Lung (tissue), 12 donors: ENCODE data around the gene TTC39B. TPM values are rescaled to one million over a fixed set of nuclear protein-coding genes. Genes with fewer than 3 reads are reported as not detected.

Experiments used
- ATAC-seq: fragments of 200-7000 bp; cut with Tn5 transposase; one replicate; pipeline ENCODE4 v1.9.1; 2020; ENCODE audit warnings: moderate number of reproducible peaks; ENCODE audit not compliant: insufficient read depth, low FRiP score
- DNase-seq, 3 donors: peaks; one replicate each; pipeline ENCODE4 v3.0.0-alpha.2; 2013 to 2017
- H3K27ac ChIP-seq, 2 donors: one replicate each; pipeline ENCODE4 v1.5.1; 2013; ENCODE audit warnings: mild to moderate bottlenecking in 2 of 2, moderate library complexity in 2 of 2, control low read depth in 1 of 2, inconsistent platforms in 1 of 2, low read depth in 1 of 2, low read length in 1 of 2
- H3K27me3 ChIP-seq, 3 donors: one replicate each; pipeline ENCODE4 v1.5.1; 2013; ENCODE audit warnings: low read length in 2 of 3; ENCODE audit not compliant: control insufficient read depth in 3 of 3, insufficient read depth in 3 of 3
- H3K36me3 ChIP-seq, 4 donors: one replicate each; pipeline ENCODE4 v1.5.1; 2013; ENCODE audit warnings: low read length in 4 of 4, mild to moderate bottlenecking in 1 of 4, moderate library complexity in 1 of 4; ENCODE audit not compliant: control insufficient read depth in 4 of 4, insufficient read depth in 4 of 4
- H3K4me1 ChIP-seq, 5 donors: one replicate each; pipeline ENCODE4 v1.5.1; 2013; ENCODE audit warnings: low read length in 5 of 5, mild to moderate bottlenecking in 2 of 5, moderate library complexity in 1 of 5; ENCODE audit not compliant: control insufficient read depth in 5 of 5, insufficient read depth in 5 of 5
- H3K4me3 ChIP-seq: one replicate; pipeline ENCODE4 v1.5.1; 2013; ENCODE audit warnings: mild to moderate bottlenecking, control low read depth, moderate library complexity
- H3K9ac ChIP-seq, 2 donors: one replicate each; pipeline ENCODE4 v1.5.1; 2013; ENCODE audit warnings: low read length in 2 of 2, control low read depth in 1 of 2; ENCODE audit not compliant: insufficient read depth in 1 of 2
- H3K9me3 ChIP-seq, 4 donors: one replicate each; pipeline ENCODE4 v1.5.1; 2013; ENCODE audit warnings: low read length in 3 of 4, mild to moderate bottlenecking in 1 of 4, moderate library complexity in 1 of 4; ENCODE audit not compliant: control insufficient read depth in 4 of 4, insufficient read depth in 3 of 4
- whole genome bisulfite sequencing, 2 donors: extraction: QIAGEN DNeasy Blood & Tissue Kit; methylation state at CpG; one replicate each; pipeline ENCODE4 v1.1.7; 2013; 5-methylcytosine and 5-hydroxymethylcytosine counted together
- polyA plus RNA-seq, 2 donors: library from polyadenylated mRNA; stranded (reverse); fragments of 200-250 nt; gene quantifications; one replicate each; pipeline ENCODE4 v1.2.1, GENCODE V29; 2013
- total RNA-seq, 2 donors: library from RNA; depleted of rRNA in 1 of 2; stranded (reverse); fragments of >200 nt in 1 of 2; gene quantifications; one replicate each; pipeline ENCODE4 v1.2.1, GENCODE V29; 2014 to 2021
- TF ChIP-seq, protein P1 (sequence below): IDR thresholded peaks from 2 replicates; pipeline ENCODE4 v1.5.1; 2012; ENCODE audit warnings: mild to moderate bottlenecking; ENCODE audit errors: control extremely low read depth, extremely low read depth
- donor health status: control.
- donor health status: control.
- donor health status: Bipolar disorder and iron deficiency.
- donor health status: healthy.
- donor health status: DM: yes; HTN: yes; CAD: no.

The TTC39B gene
- total and polyA plus RNA-seq, 4 donors, result 4.2 to 30.0 (median 19.2) TPM

DNA sequence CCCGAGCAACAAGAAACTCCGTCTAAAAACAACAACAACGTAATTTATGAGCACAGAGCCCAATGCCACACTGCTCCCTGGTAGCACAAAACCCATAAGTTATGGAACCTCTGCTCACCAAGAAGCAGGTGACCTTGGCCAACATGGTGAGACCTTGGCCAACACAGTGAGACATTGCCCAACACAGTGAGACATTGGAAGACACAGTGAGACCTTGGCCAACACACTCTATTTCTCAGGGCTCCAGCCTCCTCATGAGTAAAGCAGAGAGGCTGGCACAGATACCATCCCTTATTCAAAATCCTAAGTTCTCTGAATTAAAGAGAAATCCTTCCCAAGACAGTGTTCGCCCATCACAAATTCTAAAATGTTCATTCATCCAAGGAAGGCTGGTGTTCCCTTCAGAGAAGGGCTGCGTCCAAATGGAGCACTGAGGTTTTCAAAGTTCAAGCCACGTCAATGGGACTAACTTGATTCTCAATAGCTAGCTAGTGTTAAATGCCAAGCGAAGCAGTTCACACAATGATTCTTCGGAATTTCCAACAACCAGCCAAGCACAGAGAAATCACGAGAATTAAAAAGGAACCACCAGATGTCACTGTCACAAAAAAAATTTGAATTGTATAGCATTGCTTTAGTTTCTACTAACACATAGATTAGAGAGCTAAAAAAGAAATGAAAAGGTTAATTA lies 29.5 kb downstream of the TTC39B start:
- Histone ChIP-seq H3K4me3 (no peak overlapping the region), H3K27ac (no peak overlapping the region), H3K4me1 (peaks cover 0 to 11% (median 0%) of the 10 kb centered on the region in 5 donors), H3K27me3 (no peaks in the 10 kb centered on the region), H3K9me3 (peaks cover 0 to 1% (median 0%) of the 10 kb centered on the region in 4 donors), H3K9ac (no peak overlapping the region), H3K36me3 (no peaks in the 10 kb centered on the region)
- TF ChIP-seq, protein P1, sequence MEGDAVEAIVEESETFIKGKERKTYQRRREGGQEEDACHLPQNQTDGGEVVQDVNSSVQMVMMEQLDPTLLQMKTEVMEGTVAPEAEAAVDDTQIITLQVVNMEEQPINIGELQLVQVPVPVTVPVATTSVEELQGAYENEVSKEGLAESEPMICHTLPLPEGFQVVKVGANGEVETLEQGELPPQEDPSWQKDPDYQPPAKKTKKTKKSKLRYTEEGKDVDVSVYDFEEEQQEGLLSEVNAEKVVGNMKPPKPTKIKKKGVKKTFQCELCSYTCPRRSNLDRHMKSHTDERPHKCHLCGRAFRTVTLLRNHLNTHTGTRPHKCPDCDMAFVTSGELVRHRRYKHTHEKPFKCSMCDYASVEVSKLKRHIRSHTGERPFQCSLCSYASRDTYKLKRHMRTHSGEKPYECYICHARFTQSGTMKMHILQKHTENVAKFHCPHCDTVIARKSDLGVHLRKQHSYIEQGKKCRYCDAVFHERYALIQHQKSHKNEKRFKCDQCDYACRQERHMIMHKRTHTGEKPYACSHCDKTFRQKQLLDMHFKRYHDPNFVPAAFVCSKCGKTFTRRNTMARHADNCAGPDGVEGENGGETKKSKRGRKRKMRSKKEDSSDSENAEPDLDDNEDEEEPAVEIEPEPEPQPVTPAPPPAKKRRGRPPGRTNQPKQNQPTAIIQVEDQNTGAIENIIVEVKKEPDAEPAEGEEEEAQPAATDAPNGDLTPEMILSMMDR, result peak; percentile 12
- DNase-seq (peak in 2 of 3 donors; percentile 76), ATAC-seq (no peak)
- 71 to 77% methylated on average over 9 of the region's 9 CpGs for WGBS, 2 donors

DNA sequence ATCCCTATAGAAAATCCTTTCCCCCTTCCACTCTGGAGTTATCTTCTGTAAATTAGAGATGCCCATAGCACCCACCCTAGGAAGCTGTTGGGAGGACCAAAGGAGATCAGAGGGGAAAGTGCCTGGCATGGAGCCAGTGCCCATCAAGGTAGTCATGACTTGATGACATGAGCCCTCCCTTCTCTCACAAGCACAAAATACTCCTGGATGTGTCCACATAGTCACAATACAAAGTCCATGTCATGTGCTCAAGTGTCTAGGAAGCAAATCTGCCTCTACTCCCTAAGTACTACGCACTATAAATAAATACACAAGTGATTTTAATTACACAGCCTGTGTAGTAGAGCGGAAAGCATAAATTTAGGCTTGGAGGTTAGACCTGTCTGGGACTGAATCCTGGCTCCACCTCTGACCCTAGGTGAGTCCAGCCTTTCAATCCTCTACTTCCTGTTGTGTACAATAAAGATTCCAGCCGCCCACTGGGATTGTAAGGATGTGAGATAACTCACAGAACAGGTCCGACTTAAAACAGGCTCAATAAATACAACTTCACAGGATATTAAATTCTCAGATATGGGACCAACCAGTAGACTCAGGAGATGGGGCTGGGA lies 30.6 kb downstream of the TTC39B start:
- Histone ChIP-seq H3K27me3 (no peaks in the 10 kb centered on the region), H3K27ac (no peak overlapping the region), H3K9me3 (peaks cover 0 to 1% (median 0%) of the 10 kb centered on the region in 4 donors), H3K4me1 (peaks cover 0 to 11% (median 0%) of the 10 kb centered on the region in 5 donors), H3K4me3 (no peak overlapping the region), H3K36me3 (no peaks in the 10 kb centered on the region), H3K9ac (no peak overlapping the region)
- no peak for DNase-seq
- no peak for ATAC-seq
- WGBS, 2 donors, result 86 to 89% methylated on average over 4 of the region's 4 CpGs
- TF ChIP-seq, protein P1, result no peak

DNA sequence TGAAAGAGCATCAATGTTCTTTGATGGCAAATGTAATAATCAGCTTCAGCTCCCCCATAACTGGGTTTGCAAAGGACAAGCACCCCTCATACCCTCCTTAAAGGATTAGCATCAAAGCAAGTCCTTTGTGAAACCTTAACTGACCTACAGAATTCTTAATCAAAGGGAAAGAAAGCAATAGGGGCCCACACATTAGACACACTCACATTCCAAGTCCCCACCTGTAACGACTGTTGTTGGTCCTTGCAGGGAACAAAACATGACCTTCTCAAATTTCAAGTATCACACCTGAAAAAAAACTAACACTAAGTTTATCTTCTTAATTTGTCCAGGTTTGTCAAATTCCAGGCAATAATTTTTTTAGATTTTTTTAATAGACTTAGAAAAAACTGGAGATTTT lies 32.6 kb downstream of the TTC39B start:
- TF ChIP-seq, protein P1, result no peak
- ATAC-seq, result no peak
- H3K4me1 ChIP-seq, result peaks cover 0 to 9% (median 0%) of the 10 kb centered on the region in 5 donors
- no peaks in the 10 kb centered on the region for H3K27me3 ChIP-seq
- H3K9ac ChIP-seq, result no peak overlapping the region
- 79 to 83% methylated on average over 1 of the region's 1 CpG for WGBS, 2 donors
- H3K9me3 ChIP-seq, result peaks cover 0 to 1% (median 0%) of the 10 kb centered on the region in 4 donors
- no peak overlapping the region for H3K27ac ChIP-seq
- H3K4me3 ChIP-seq, result no peak overlapping the region
- no peaks in the 10 kb centered on the region for H3K36me3 ChIP-seq
- no peak for DNase-seq
